Liver (tissue), 9 donors: Measurements from ENCODE around the gene CRACR2B. TPM values are rescaled to one million over a fixed set of nuclear protein-coding genes. Genes with fewer than 3 reads are reported as not detected.

Source experiments
- DNase-seq: peaks from one replicate; pipeline ENCODE4 v3.0.0-alpha.2; 2017; ENCODE audit warnings: low spot score
- H3K27ac ChIP-seq, 2 donors: one replicate each; pipeline ENCODE4 v1.7.0; 2013; ENCODE audit warnings: inconsistent platforms in 2 of 2, low read length in 2 of 2, control low read depth in 1 of 2, low read depth in 1 of 2, mild to moderate bottlenecking in 1 of 2
- H3K27me3 ChIP-seq, 4 donors: one replicate each; pipeline versions ENCODE4 v1.6.1 to v1.7.0; 2013; ENCODE audit warnings: low read length in 3 of 4, inconsistent platforms in 1 of 4, mild to moderate bottlenecking in 1 of 4, moderate library complexity in 1 of 4; ENCODE audit not compliant: control insufficient read depth in 4 of 4, insufficient read depth in 4 of 4
- H3K36me3 ChIP-seq, 4 donors: one replicate each; pipeline versions ENCODE4 v1.6.1 to v1.7.0; 2013; ENCODE audit warnings: low read length in 3 of 4, mild to moderate bottlenecking in 3 of 4, low read depth in 1 of 4, moderate library complexity in 1 of 4; ENCODE audit not compliant: control insufficient read depth in 4 of 4, insufficient read depth in 3 of 4
- H3K4me1 ChIP-seq, 4 donors: one replicate each; pipeline versions ENCODE4 v1.6.1 to v1.7.0; 2013; ENCODE audit warnings: low read length in 3 of 4, mild to moderate bottlenecking in 3 of 4, moderate library complexity in 1 of 4; ENCODE audit not compliant: control insufficient read depth in 4 of 4, insufficient read depth in 4 of 4
- H3K4me3 ChIP-seq, 3 donors: one replicate each; pipeline versions ENCODE4 v1.6.1 to v1.7.0; 2013; ENCODE audit warnings: low read length in 3 of 3, control low read depth in 1 of 3, low read depth in 1 of 3, mild to moderate bottlenecking in 1 of 3
- H3K9ac ChIP-seq, 2 donors: one replicate each; pipeline ENCODE4 v1.7.0; 2013; ENCODE audit warnings: low read length in 2 of 2, mild to moderate bottlenecking in 2 of 2, moderate library complexity in 2 of 2, control low read depth in 1 of 2, low read depth in 1 of 2
- H3K9me3 ChIP-seq, 4 donors: one replicate each; pipeline versions ENCODE4 v1.6.1 to v1.7.0; 2013; ENCODE audit warnings: low read length in 3 of 4; ENCODE audit not compliant: control insufficient read depth in 4 of 4
- ATF3 ChIP-seq: IDR thresholded peaks from 2 replicates; pipeline ENCODE4 v1.6.1; 2016; ENCODE audit warnings: antibody characterized with exemption
- CTCF ChIP-seq: fragments of 150-350 bp; IDR thresholded peaks from 2 replicates; pipeline ENCODE4 v1.5.1; 2017; ENCODE audit warnings: improper control_type of control experiment, low read depth, low read length; ENCODE audit not compliant: missing input control
- EGR1 ChIP-seq, 2 donors: IDR thresholded peaks; 2 replicates each; pipeline ENCODE4 v1.6.1; 2016 to 2018; ENCODE audit warnings: antibody characterized with exemption in 2 of 2, low read depth in 2 of 2
- FOXA1 ChIP-seq: IDR thresholded peaks from 2 replicates; pipeline ENCODE4 v1.6.1; 2016; ENCODE audit warnings: antibody characterized with exemption
- FOXA2 ChIP-seq: IDR thresholded peaks from 2 replicates; pipeline ENCODE4 v1.6.1; 2016; ENCODE audit warnings: antibody characterized with exemption
- GABPA ChIP-seq, 2 donors: IDR thresholded peaks in 1 of 2; conservative IDR thresholded peaks in 1 of 2; 2 replicates each; pipeline ENCODE4 v1.6.1; 2016; ENCODE audit warnings: antibody characterized with exemption in 2 of 2, mild to moderate bottlenecking in 1 of 2, moderate library complexity in 1 of 2
- HNF4A ChIP-seq, 2 donors: conservative IDR thresholded peaks; 2 replicates each; pipeline ENCODE4 v1.6.1; 2016; ENCODE audit warnings: antibody characterized with exemption in 2 of 2, mild to moderate bottlenecking in 2 of 2
- HNF4G ChIP-seq: IDR thresholded peaks from 2 replicates; pipeline ENCODE4 v1.6.1; 2016; ENCODE audit warnings: antibody characterized with exemption
- JUND ChIP-seq, 2 donors: IDR thresholded peaks; 2 replicates each; pipeline ENCODE4 v1.6.1; 2016; ENCODE audit warnings: antibody characterized with exemption in 2 of 2
- MAX ChIP-seq: IDR thresholded peaks from 2 replicates; pipeline ENCODE4 v1.6.1; 2016; ENCODE audit warnings: antibody characterized with exemption
- NR2F2 ChIP-seq: IDR thresholded peaks from 2 replicates; pipeline ENCODE4 v1.6.1; 2016; ENCODE audit warnings: antibody characterized with exemption
- RAD21 ChIP-seq, 2 donors: IDR thresholded peaks; 2 replicates each; pipeline ENCODE4 v1.6.1; 2016; ENCODE audit warnings: antibody characterized with exemption in 2 of 2, mild to moderate bottlenecking in 2 of 2
- REST ChIP-seq: IDR thresholded peaks from 2 replicates; pipeline ENCODE4 v1.6.1; 2016; ENCODE audit warnings: antibody characterized with exemption, mild to moderate bottlenecking
- RXRA ChIP-seq, 2 donors: IDR thresholded peaks; 2 replicates each; pipeline ENCODE4 v1.6.1; 2017 to 2018; ENCODE audit warnings: antibody characterized with exemption in 2 of 2, mild to moderate bottlenecking in 1 of 2
- SP1 ChIP-seq: IDR thresholded peaks from 2 replicates; pipeline ENCODE4 v1.6.1; 2018; ENCODE audit warnings: antibody characterized with exemption, mild to moderate bottlenecking
- TAF1 ChIP-seq: conservative IDR thresholded peaks from 2 replicates; pipeline ENCODE4 v1.6.1; 2016; ENCODE audit warnings: antibody characterized with exemption, mild to moderate bottlenecking
- YY1 ChIP-seq: IDR thresholded peaks from 2 replicates; pipeline ENCODE4 v1.6.1; 2016; ENCODE audit warnings: antibody characterized with exemption, mild to moderate bottlenecking
- ZBTB33 ChIP-seq: IDR thresholded peaks from 2 replicates; pipeline ENCODE4 v1.6.1; 2016; ENCODE audit warnings: antibody characterized with exemption
- WGBS: extraction: QIAGEN DNeasy Blood & Tissue Kit; methylation state at CpG from one replicate; pipeline ENCODE4 v1.1.7; 2013; 5-methylcytosine and 5-hydroxymethylcytosine counted together
- polyA plus RNA-seq, 2 donors: library from polyadenylated mRNA; stranded (reverse) in 1 of 2; unstranded in 1 of 2; fragments of 200-250 nt in 1 of 2; fragments of >200 nt in 1 of 2; fragmentation: Nextera tagmentation in 1 of 2; extraction: Ambion mirVana in 1 of 2; gene quantifications; one replicate each; pipeline versions ENCODE4 v1.2.1 to v1.2.3, GENCODE V29; 2013 to 2015
- total RNA-seq, 2 donors: library from RNA; depleted of rRNA; stranded (reverse); fragments of >200 nt; gene quantifications; one replicate each; pipeline ENCODE4 v1.2.3, GENCODE V29; 2014
- donor health status: healthy.
- donor health status: healthy.
- donor health status: healthy.
- donor health status: healthy.
- donor health status: healthy.

The CRACR2B gene
- total and polyA plus RNA-seq, 4 donors: 0.14 to 2.9 (median 2.2) TPM

GRCh38 chr11:861105-861479, 33.4 kb downstream of the CRACR2B start:
- no peaks in the 10 kb centered on the region for H3K9me3 ChIP-seq
- WGBS: 85% methylated on average over 14 of the region's 14 CpGs
- no peak overlapping the region for H3K27ac ChIP-seq
- no peak for DNase-seq
- H3K36me3 ChIP-seq: peaks cover 0 to 5% (median under 1%) of the 10 kb centered on the region in 4 donors
- no peak overlapping the region for H3K9ac ChIP-seq
- TF ChIP-seq TAF1 (no peak), RXRA (IDR thresholded peaks at IDR 0.05) (no peak), FOXA2 (no peak), MAX (no peak), REST (no peak), ZBTB33 (no peak), HNF4A (conservative IDR thresholded peaks at IDR 0.05) (no peak), NR2F2 (no peak), ATF3 (no peak), HNF4G (no peak), CTCF (no peak), JUND (IDR thresholded peaks at IDR 0.05) (no peak), RAD21 (IDR thresholded peaks at IDR 0.05) (no peak), EGR1 (IDR thresholded peaks at IDR 0.05; ENCODE audit: low read depth in 2 of 2) (no peak), FOXA1 (no peak), YY1 (no peak), GABPA (IDR thresholded peaks at IDR 0.05 in 1 of 2, conservative IDR thresholded peaks at IDR 0.05 in 1 of 2) (no peak), SP1 (no peak)
- no peaks in the 10 kb centered on the region for H3K27me3 ChIP-seq
- peaks cover 0 to 7% (median 3%) of the 10 kb centered on the region in 4 donors for H3K4me1 ChIP-seq
- H3K4me3 ChIP-seq: no peak overlapping the region
